Neuronal stem cell (in vitro differentiated cells): ENCODE results near the gene PPP1R1C.
A peak's percentile ranks its signal among the peaks of the same experiment; 100 is the strongest.

Experiments used
- DNase-seq: peaks from one replicate; pipeline ENCODE4 v3.0.0-alpha.2; 2013; ENCODE audit warnings: low spot score
- H2AFZ ChIP-seq: one replicate; pipeline ENCODE4 v1.6.1; 2013; ENCODE audit warnings: mild to moderate bottlenecking, low read length, inconsistent platforms
- H2AK5ac ChIP-seq: 2 replicates; pipeline ENCODE4 v1.6.1; 2013; ENCODE audit warnings: low read depth, mild to moderate bottlenecking, inconsistent platforms, low read length, moderate library complexity, mixed read lengths
- H2BK120ac ChIP-seq: 2 replicates; pipeline ENCODE4 v1.6.1; 2013; ENCODE audit warnings: low read depth, mild to moderate bottlenecking, inconsistent platforms, low read length, moderate library complexity, mixed read lengths
- H2BK12ac ChIP-seq: one replicate; pipeline ENCODE4 v1.6.1; 2013; ENCODE audit warnings: low read length, inconsistent platforms
- H2BK15ac ChIP-seq: 2 replicates; pipeline ENCODE4 v1.6.1; 2013; ENCODE audit warnings: mild to moderate bottlenecking, low read length, inconsistent platforms, mixed read lengths
- H2BK5ac ChIP-seq: one replicate; pipeline ENCODE4 v1.6.1; 2013; ENCODE audit warnings: inconsistent platforms, mild to moderate bottlenecking, low read length, moderate library complexity
- H3K14ac ChIP-seq: one replicate; pipeline ENCODE4 v1.6.1; 2013; ENCODE audit warnings: low read length, inconsistent platforms
- H3K18ac ChIP-seq: 2 replicates; pipeline ENCODE4 v1.6.1; 2013; ENCODE audit warnings: low read length, inconsistent platforms
- H3K23ac ChIP-seq: 2 replicates; pipeline ENCODE4 v1.6.1; 2013; ENCODE audit warnings: low read depth, mild to moderate bottlenecking, mixed read lengths, low read length, inconsistent platforms; ENCODE audit not compliant: poor library complexity
- H3K27ac ChIP-seq: replicated peaks from 3 replicates; pipeline ENCODE4 v1.5.1; 2013; ENCODE audit warnings: low read length, inconsistent platforms
- H3K27me3 ChIP-seq, 3 experiments: 2 replicates each; pipeline ENCODE4 v1.6.1; 2013; ENCODE audit warnings: low read length in 3 of 3, mild to moderate bottlenecking in 2 of 3, inconsistent platforms in 1 of 3, low read depth in 1 of 3, mixed read lengths in 1 of 3, moderate library complexity in 1 of 3; ENCODE audit not compliant: control insufficient read depth in 3 of 3, insufficient read depth in 3 of 3
- H3K36me3 ChIP-seq, 2 donors: replicated peaks in 1 of 2; 2 replicates each; pipeline ENCODE4 v1.6.1; 2013; ENCODE audit warnings: low read length in 2 of 2; ENCODE audit not compliant: control insufficient read depth in 2 of 2, insufficient read depth in 2 of 2
- H3K4ac ChIP-seq: 2 replicates; pipeline ENCODE4 v1.6.1; 2013; ENCODE audit warnings: inconsistent platforms, mild to moderate bottlenecking, low read length, moderate library complexity
- H3K4me1 ChIP-seq, 2 donors: 1 replicate in 1 of 2; 2 replicates in 1 of 2; pipeline ENCODE4 v1.6.1; 2013; ENCODE audit warnings: low read length in 2 of 2, low read depth in 1 of 2; ENCODE audit not compliant: control insufficient read depth in 2 of 2, insufficient read depth in 1 of 2
- H3K4me2 ChIP-seq: one replicate; pipeline ENCODE4 v1.6.1; 2013; ENCODE audit warnings: mild to moderate bottlenecking, low read length, inconsistent platforms; ENCODE audit not compliant: insufficient read depth, poor library complexity, severe bottlenecking
- H3K4me3 ChIP-seq, 2 donors: 2 replicates each; pipeline ENCODE4 v1.5.1; 2013; ENCODE audit warnings: low read length in 2 of 2, mild to moderate bottlenecking in 2 of 2, inconsistent platforms in 1 of 2, moderate library complexity in 1 of 2
- H3K79me1 ChIP-seq: one replicate; pipeline ENCODE4 v1.6.1; 2013; ENCODE audit warnings: low read depth, mild to moderate bottlenecking, inconsistent platforms, low read length, moderate library complexity
- H3K9ac ChIP-seq: one replicate; pipeline ENCODE4 v1.6.1; 2013; ENCODE audit warnings: mild to moderate bottlenecking, low read depth, low read length, inconsistent platforms; ENCODE audit not compliant: poor library complexity
- H3K9me3 ChIP-seq, 2 donors: replicated peaks in 1 of 2; 2 replicates each; pipeline versions ENCODE3 to v1.6.1; 2013; ENCODE audit warnings: low read length in 2 of 2, mild to moderate bottlenecking in 2 of 2, inconsistent platforms in 1 of 2, low read depth in 1 of 2, mixed read lengths in 1 of 2, moderate library complexity in 1 of 2; ENCODE audit not compliant: control insufficient read depth in 2 of 2, insufficient read depth in 1 of 2
- H4K8ac ChIP-seq: one replicate; pipeline ENCODE4 v1.6.1; 2013; ENCODE audit warnings: low read depth, mild to moderate bottlenecking, inconsistent platforms, low read length, moderate library complexity
- H4K91ac ChIP-seq: one replicate; pipeline ENCODE4 v1.6.1; 2013; ENCODE audit warnings: low read length, low read depth, mild to moderate bottlenecking, inconsistent platforms; ENCODE audit not compliant: poor library complexity
- WGBS, 2 donors: extraction: QIAGEN DNeasy Blood & Tissue Kit; methylation state at CpG; one replicate each; pipeline ENCODE4 v1.1.7; 2013; ENCODE audit warnings: missing lambda C conversion rate in 2 of 2, mixed read lengths in 1 of 2; ENCODE audit not compliant: insufficient read length in 2 of 2, insufficient replicate concordance in 1 of 2; ENCODE audit errors: extremely low coverage in 2 of 2; 5-methylcytosine and 5-hydroxymethylcytosine counted together

PPP1R1C gene

GRCh38 chr2:181971032-181971431, 14.6 kb upstream of the PPP1R1C start:
- Histone ChIP-seq H2BK120ac (no peak overlapping the region), H3K9me3 (no peaks in the 10 kb centered on the region), H3K36me3 (no peaks in the 10 kb centered on the region), H3K18ac (no peak overlapping the region), H4K8ac (peak overlapping the region; percentile 1), H3K4me1 (no peaks in the 10 kb centered on the region), H2AFZ (no peak overlapping the region), H2BK5ac (no peak overlapping the region), H2BK15ac (no peak overlapping the region), H3K79me1 (no peaks in the 10 kb centered on the region), H3K27me3 (no peaks in the 10 kb centered on the region), H3K9ac (no peak overlapping the region), H3K4me3 (no peak overlapping the region), H4K91ac (no peak overlapping the region), H3K14ac (no peak overlapping the region), H3K27ac (no peak overlapping the region), H3K4me2 (no peak overlapping the region), H2BK12ac (no peak overlapping the region), H3K23ac (no peak overlapping the region), H2AK5ac (no peak overlapping the region), H3K4ac (peak overlapping the region; percentile 37)
- no peak for DNase-seq
- WGBS, 2 donors, result no CpG with 5 or more reads among the region's 3 CpGs

- H2BK5ac ChIP-seq, result no peak overlapping the region
- H3K4me2 ChIP-seq, result no peak overlapping the region
- H2AFZ ChIP-seq, result no peak overlapping the region
- H3K79me1 ChIP-seq, result no peaks in the 10 kb centered on the region
- H3K27me3 ChIP-seq, result no peaks in the 10 kb centered on the region
- H3K14ac ChIP-seq, result no peak overlapping the region
- H3K27ac ChIP-seq, result no peak overlapping the region
- no peak for DNase-seq
- no peak overlapping the region for H2AK5ac ChIP-seq
- H4K91ac ChIP-seq, result no peak overlapping the region
- H3K36me3 ChIP-seq, result no peaks in the 10 kb centered on the region
- no peak overlapping the region for H4K8ac ChIP-seq
- H2BK120ac ChIP-seq, result no peak overlapping the region
- no peaks in the 10 kb centered on the region for H3K9me3 ChIP-seq
- H3K23ac ChIP-seq, result no peak overlapping the region
- no peak overlapping the region for H2BK15ac ChIP-seq
- no peak overlapping the region for H3K4ac ChIP-seq
- H3K9ac ChIP-seq, result no peak overlapping the region
- no peak overlapping the region for H2BK12ac ChIP-seq
- no peak overlapping the region for H3K18ac ChIP-seq
- WGBS, 2 donors, result no CpG with 5 or more reads among the region's 5 CpGs
- H3K4me3 ChIP-seq, result no peak overlapping the region
- no peaks in the 10 kb centered on the region for H3K4me1 ChIP-seq
These were observed 13.1 kb upstream of the PPP1R1C start for GRCh38 chr2:181972431-181973170.

GRCh38 chr2:181973171-181973783, 12.4 kb upstream of the PPP1R1C start:
- Histone ChIP-seq H3K27me3 (no peaks in the 10 kb centered on the region), H3K27ac (no peak overlapping the region), H3K9ac (no peak overlapping the region), H3K36me3 (no peaks in the 10 kb centered on the region), H3K4me3 (no peak overlapping the region), H3K14ac (no peak overlapping the region), H2BK120ac (no peak overlapping the region), H2BK5ac (no peak overlapping the region), H3K79me1 (no peaks in the 10 kb centered on the region), H2AFZ (no peak overlapping the region), H4K91ac (no peak overlapping the region), H4K8ac (no peak overlapping the region), H2BK12ac (no peak overlapping the region), H2BK15ac (no peak overlapping the region), H3K4me1 (no peaks in the 10 kb centered on the region), H3K9me3 (no peaks in the 10 kb centered on the region), H2AK5ac (no peak overlapping the region), H3K23ac (no peak overlapping the region), H3K18ac (no peak overlapping the region), H3K4ac (no peak overlapping the region), H3K4me2 (no peak overlapping the region)
- no peak for DNase-seq
- no CpG with 5 or more reads among the region's 5 CpGs for WGBS, 2 donors

- peaks cover 0 to 2% of the 10 kb centered on the region in 2 donors for H3K9me3 ChIP-seq
- H2AFZ ChIP-seq, result no peak overlapping the region
- H3K18ac ChIP-seq, result no peak overlapping the region
- no peak overlapping the region for H2BK120ac ChIP-seq
- no peaks in the 10 kb centered on the region for H3K4me1 ChIP-seq
- no peak overlapping the region for H3K4ac ChIP-seq
- no peak overlapping the region for H2BK12ac ChIP-seq
- H2AK5ac ChIP-seq, result no peak overlapping the region
- no peak overlapping the region for H3K27ac ChIP-seq
- no peak for DNase-seq
- H4K8ac ChIP-seq, result no peak overlapping the region
- no peak overlapping the region for H4K91ac ChIP-seq
- WGBS, 2 donors, result no CpG with 5 or more reads among the region's 5 CpGs
- H3K79me1 ChIP-seq, result no peaks in the 10 kb centered on the region
- H2BK15ac ChIP-seq, result no peak overlapping the region
- H3K4me3 ChIP-seq, result no peak overlapping the region
- H3K23ac ChIP-seq, result no peak overlapping the region
- no peak overlapping the region for H3K4me2 ChIP-seq
- no peak overlapping the region for H3K14ac ChIP-seq
- peaks cover 0 to 2% (median 0%) of the 10 kb centered on the region in 3 experiments for H3K27me3 ChIP-seq
- H3K9ac ChIP-seq, result no peak overlapping the region
- no peaks in the 10 kb centered on the region for H3K36me3 ChIP-seq
- no peak overlapping the region for H2BK5ac ChIP-seq
These were observed 7.8 kb upstream of the PPP1R1C start for GRCh38 chr2:181977661-181978350.
